Measurements from ENCODE around the gene WDR1.

Gene WDR1, protein sequence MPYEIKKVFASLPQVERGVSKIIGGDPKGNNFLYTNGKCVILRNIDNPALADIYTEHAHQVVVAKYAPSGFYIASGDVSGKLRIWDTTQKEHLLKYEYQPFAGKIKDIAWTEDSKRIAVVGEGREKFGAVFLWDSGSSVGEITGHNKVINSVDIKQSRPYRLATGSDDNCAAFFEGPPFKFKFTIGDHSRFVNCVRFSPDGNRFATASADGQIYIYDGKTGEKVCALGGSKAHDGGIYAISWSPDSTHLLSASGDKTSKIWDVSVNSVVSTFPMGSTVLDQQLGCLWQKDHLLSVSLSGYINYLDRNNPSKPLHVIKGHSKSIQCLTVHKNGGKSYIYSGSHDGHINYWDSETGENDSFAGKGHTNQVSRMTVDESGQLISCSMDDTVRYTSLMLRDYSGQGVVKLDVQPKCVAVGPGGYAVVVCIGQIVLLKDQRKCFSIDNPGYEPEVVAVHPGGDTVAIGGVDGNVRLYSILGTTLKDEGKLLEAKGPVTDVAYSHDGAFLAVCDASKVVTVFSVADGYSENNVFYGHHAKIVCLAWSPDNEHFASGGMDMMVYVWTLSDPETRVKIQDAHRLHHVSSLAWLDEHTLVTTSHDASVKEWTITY

GRCh38 chr4:10116569-10117358 lies at the start of gene WDR1:
Gene WDR1, minus strand, starts transcription at chr4:10116799. Its CDS starts 133 bp downstream, at chr4:10116666.
- peak; percentile 93 for DNase-seq (ENCODE audit: low spot score)

DNA sequence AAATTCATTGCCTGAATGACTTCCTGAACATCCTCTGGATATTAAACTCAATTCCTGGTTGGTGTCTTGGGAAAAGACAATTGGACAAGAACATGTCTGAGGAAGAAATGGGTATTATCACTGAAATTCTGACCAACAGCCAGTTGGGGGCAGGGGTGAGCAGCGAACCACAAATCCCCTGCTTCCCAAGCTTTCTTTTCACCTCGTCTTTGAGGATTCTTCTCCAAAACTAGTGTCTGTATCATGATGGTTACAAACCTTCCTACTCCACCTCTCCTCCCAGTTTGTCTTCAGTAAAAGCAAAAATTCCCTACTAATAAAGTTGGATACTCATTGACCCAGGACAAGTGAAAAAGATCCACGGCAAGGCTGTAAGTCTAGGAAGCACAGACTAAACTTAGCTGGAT lies 48.3 kb upstream of the WDR1 start:
- DNase-seq (ENCODE audit: low spot score) = no peak

- DNase-seq (ENCODE audit: low spot score) = no peak
Measured at GRCh38 chr4:10163296-10163695, 46.7 kb upstream of the WDR1 start.

- no peak for DNase-seq (ENCODE audit: low spot score)
Measured at GRCh38 chr4:10162341-10163000, 45.9 kb upstream of the WDR1 start.

- DNase-seq (ENCODE audit: low spot score) = no peak
Measured at GRCh38 chr4:10161840-10162239, 45.2 kb upstream of the WDR1 start.

DNA sequence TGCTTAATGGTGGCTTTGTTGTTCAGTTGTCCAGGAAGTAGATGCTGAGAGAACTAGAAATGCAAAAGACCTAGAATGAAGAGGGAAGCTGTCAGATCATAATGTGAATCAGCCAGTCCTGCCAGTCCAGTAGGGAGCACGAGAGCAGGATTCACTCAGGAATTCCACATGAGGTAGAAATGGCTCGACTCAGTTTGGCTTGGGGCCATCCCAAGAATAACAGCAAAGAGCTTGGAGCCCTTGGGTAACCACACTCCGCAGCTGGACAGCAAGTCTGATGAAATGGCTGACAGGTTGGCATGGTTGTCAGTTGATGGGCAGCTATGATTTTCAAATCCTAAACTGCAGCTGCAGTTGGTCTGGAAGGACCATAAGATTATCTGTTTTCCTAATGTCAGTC lies 44.5 kb upstream of the WDR1 start:
- DNase-seq (ENCODE audit: low spot score) = no peak

- no peak for DNase-seq (ENCODE audit: low spot score)
Measured at GRCh38 chr4:10160281-10160856, 43.8 kb upstream of the WDR1 start.

DNA sequence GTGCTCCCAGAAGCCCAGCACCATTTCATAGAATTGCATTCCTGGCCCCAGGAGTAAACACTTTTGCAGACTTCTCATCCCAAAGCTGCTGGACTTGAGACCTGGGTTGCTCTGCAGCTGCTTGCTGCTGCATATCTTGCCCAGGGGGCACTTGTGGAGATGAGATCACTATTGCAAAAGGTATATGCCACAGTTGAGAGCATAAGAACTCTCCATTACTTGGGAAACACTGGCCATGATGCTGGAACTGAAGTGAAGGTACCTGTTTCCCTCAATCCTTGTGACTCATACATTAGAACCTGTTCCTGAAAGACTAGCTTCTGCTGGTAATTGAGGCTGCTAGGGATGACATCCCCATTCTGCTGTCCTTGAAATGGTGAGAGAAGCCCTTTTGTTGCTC lies 43.1 kb upstream of the WDR1 start:
- no peak for DNase-seq (ENCODE audit: low spot score)

DNA sequence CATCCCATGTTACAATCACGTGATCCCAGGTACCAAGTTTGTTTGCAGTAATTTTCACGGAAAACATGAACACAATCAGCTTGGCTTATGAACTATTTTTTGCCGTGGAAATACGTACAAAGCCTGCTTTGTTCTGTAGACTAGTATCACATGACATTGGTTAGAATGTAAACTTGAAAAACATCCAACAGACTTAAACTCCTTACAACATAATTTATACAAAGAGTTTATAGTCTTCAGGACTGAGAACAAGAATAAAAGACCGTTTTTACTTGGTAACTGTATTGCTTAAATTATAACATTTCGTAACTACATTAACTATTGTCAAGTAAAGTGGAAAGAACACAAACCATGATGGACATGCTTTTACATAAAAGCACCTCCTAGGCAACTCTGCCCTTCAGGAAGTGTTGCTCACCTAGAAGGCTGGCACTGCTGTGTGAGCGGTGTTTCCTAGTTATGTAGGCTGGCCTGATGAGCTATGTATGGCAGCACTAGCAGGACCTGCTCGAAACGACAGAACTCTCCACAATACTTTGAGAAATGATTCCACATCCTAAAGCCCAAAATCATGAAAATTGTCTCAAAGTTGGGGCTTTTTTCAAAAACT lies 41.8 kb upstream of the WDR1 start:
- no peak for DNase-seq (ENCODE audit: low spot score)

DNA sequence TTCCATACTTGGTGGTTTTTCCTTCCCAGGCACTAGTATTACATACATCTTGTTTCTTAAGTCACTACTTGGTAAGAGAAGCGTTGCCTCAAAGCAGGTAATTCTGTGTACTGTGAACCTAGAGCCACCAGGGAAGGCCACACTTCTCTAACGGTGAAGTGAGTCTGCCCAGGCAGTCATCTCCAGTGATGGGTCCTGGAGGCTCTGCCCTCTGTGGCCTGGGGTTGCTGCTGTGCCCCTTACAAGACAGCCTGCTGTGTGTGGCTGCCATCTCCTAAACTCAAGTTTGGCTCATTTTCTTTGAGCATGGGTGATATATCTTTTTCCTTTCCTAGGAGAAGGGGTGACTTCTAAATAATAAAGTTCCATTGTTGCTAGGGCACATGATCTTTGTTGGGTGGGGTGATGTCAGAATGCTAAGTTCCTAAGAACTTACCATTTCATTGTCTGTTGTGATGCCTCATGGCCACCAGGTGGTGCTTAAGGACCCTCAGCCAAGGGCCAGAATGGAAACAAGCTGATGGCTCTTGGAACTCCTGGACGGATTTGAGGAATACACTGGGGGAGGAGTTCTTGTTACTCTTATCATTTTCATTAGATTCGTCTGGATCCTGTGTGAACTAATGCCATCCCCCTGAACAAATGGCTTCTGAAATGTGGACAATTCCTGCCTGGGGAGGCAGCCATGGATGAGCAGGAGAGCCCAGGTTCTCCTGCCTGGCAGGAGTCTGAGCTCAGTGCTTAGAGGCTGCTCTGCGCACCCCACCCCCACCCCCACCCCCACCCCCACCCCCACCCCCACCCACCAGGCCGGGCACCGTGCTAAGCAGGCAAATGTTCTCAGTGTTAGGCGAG lies 41.1 kb upstream of the WDR1 start:
- peak; percentile 73 for DNase-seq (ENCODE audit: low spot score)

DNA sequence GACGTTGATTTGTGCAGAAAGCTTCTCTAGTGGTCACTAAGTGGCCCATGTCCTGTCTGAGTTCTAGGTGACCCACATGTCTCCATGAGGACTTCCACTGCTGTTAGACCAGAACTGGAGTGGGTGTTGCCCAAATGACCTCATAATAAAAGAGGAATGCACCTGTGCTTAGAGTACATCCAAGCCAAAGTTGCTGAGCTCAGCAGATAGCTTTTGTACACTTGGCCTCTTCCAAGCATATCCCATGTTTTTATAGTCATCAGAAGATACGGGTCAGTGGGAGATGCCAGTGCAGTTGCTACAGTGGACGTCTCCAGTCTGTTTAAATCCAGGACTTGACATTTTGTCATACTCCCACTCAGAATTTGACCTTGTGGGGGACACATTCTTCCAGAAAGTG lies 37.6 kb upstream of the WDR1 start:
- no peak for DNase-seq (ENCODE audit: low spot score)

DNA sequence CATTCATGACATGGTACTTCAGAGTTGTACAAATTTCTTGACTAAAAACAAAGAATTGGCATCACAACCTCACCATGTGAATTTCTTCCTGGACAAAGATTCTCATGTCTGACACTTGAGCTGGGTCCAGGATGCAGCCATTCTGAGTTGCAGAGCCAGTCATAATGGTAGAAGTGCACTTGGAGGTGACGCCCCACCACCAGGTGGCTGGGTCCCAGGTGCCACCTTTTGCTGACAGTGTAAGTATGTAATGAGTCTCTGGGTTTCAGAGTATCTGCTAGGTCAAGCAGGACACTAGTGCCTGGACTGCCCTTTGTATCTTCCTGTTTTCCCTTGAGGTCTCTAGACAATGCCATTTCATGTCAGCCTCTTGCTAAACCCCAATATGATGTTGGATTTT lies 36.6 kb upstream of the WDR1 start:
- no peak for DNase-seq (ENCODE audit: low spot score)

GRCh38 chr4:10151182-10151581 lies 34.6 kb upstream of the WDR1 start:
- DNase-seq (ENCODE audit: low spot score) = no peak

- no peak for DNase-seq (ENCODE audit: low spot score)
Measured at GRCh38 chr4:10144966-10145365, 28.4 kb upstream of the WDR1 start.

- DNase-seq (ENCODE audit: low spot score) = no peak
Measured at GRCh38 chr4:10144479-10144878, 27.9 kb upstream of the WDR1 start.

DNA sequence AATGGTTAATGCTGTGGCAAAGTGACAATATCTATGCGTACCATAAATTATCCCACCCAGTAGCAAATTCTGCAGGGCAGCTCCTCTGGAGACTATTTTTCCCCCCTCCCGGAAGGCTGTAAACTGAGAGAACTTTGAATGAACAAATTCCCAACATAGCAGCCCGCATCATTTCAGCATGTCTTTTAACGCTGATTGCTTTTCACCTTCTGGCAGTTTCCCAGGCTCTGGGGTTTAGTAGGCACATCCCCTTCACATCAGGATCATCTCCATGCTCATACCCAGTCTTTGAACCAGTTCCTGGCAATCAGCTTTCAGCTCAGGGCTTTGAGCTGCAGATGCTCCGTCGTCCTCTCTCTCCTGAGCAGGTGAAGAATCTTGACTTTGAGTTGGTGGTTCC lies 26.6 kb upstream of the WDR1 start:
- no peak for DNase-seq (ENCODE audit: low spot score)

GRCh38 chr4:10140866-10141759 lies 24.5 kb upstream of the WDR1 start:
- no peak for DNase-seq (ENCODE audit: low spot score)

DNA sequence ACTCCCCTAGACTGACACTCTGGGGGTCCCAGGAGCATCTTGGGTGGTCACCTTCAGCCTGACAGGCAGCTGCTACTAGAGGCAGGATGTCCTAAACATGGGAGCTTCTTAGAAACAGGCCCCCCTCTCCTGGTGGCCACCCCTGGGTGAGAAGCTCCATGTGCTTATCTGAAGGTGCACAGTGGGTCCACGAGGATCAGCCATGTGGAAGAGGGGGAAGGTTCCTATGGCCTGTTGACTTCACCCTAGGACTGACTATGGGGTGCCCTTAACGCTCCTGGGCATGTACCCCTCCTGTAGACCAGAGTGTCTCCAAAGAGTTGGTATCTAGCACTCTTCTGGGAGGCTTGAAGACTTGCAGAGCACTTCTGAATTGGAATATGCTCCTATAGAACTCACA lies 22.9 kb upstream of the WDR1 start:
- no peak for DNase-seq (ENCODE audit: low spot score)

DNA sequence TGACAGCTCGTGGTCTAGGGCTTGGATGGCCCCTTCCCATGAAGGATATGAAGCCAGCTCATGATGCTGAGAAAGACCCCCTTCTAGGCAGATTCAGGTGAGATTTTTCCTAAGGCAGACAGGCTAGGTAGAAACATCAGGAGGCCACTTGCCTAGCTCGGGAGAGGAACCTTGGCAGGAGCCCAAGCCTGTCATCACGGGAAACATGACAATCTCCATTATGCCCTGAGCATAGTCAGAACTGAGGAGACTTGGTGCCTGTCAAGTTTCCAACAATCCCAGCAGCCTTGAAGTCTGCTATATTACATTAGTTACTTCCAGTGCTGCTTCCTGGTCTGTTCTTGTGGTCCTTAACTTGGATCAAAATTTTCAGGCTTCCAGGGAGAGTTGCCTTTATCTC lies 18.7 kb upstream of the WDR1 start:
- no peak for DNase-seq (ENCODE audit: low spot score)

- no peak for DNase-seq (ENCODE audit: low spot score)
Measured at GRCh38 chr4:10134141-10134540, 17.5 kb upstream of the WDR1 start.

All from RKO (cell line).